Lower lobe of right lung (tissue), 2 donors: Measurements from ENCODE around the gene RBM48. TPM values are rescaled to one million over a fixed set of nuclear protein-coding genes. Genes with fewer than 3 reads are reported as not detected.

ENCODE experiments used
- ATAC-seq, 2 donors: fragments of 200-7000 bp; cut with Tn5 transposase; one replicate each; pipeline ENCODE4 v1.9.1; 2020 to 2022; ENCODE audit warnings: mild to moderate bottlenecking in 2 of 2, moderate library complexity in 2 of 2
- DNase-seq: peaks from one replicate; pipeline ENCODE4 v3.0.0-alpha.2; 2020
- H3K27ac ChIP-seq: fragments of 200-600 bp; one replicate; pipeline ENCODE4 v1.8.0; 2022
- H3K27me3 ChIP-seq: fragments of 200-600 bp; one replicate; pipeline ENCODE4 v1.8.0; 2022; ENCODE audit warnings: low read depth
- H3K36me3 ChIP-seq: fragments of 200-600 bp; one replicate; pipeline ENCODE4 v1.8.0; 2022; ENCODE audit warnings: mild to moderate bottlenecking
- H3K4me1 ChIP-seq: fragments of 200-600 bp; one replicate; pipeline ENCODE4 v1.8.0; 2022
- H3K4me3 ChIP-seq: fragments of 200-600 bp; one replicate; pipeline ENCODE4 v1.8.0; 2022; ENCODE audit warnings: mild to moderate bottlenecking
- H3K9me3 ChIP-seq: fragments of 200-600 bp; one replicate; pipeline ENCODE4 v1.8.0; 2022
- intact Hi-C: fragments of 100-400 bp; cut with DNase I; formaldehyde crosslinking; loops from one replicate; pipeline ENCODE4 v1.11.0; 2022
- total RNA-seq: library from RNA; stranded (reverse); fragmentation: NEBNext Ultra II Directional; extraction: Animal tissue kit (Norgen Biotek cat#: 25700); gene quantifications from one replicate; pipeline ENCODE4 v1.2.1, GENCODE V29; 2021
- TF ChIP-seq, protein P1 (sequence below): fragments of 200-600 bp; IDR thresholded peaks from one replicate; pipeline ENCODE4 v1.8.0; 2022; ENCODE audit warnings: antibody characterized with exemption, mild to moderate bottlenecking
- donor health status: DM: no; HTN: yes; CAD: no; lungs with severe emphysema.

Gene RBM48
- total RNA-seq, 1 donor from 2014 or later = 16.5 TPM

DNA sequence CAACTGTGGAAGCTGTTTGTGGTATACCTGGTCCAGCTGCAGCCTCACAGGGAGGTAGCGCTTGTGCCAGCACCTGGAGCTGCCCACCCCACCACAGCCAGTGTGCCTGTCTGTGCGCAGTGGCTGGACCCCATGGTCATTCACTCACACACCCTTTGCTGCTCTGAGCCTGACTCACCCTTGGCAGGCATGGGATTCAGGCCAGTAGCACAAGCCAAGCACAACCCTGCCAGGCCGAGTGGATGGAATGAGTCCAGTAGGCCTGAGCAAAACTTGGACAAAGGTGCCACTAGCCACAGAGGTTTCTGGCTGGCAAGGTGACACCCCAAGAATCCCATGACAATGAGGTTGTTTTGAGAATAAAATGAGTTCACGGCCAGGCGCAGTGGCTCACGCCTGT lies 19.0 kb downstream of the RBM48 start:
- Histone ChIP-seq H3K4me3 (no peak overlapping the region), H3K27me3 (no peaks in the 10 kb centered on the region), H3K4me1 (no peaks in the 10 kb centered on the region), H3K9me3 (no peaks in the 10 kb centered on the region), H3K36me3 (no peaks in the 10 kb centered on the region), H3K27ac (no peak overlapping the region)
- TF ChIP-seq, protein P1, sequence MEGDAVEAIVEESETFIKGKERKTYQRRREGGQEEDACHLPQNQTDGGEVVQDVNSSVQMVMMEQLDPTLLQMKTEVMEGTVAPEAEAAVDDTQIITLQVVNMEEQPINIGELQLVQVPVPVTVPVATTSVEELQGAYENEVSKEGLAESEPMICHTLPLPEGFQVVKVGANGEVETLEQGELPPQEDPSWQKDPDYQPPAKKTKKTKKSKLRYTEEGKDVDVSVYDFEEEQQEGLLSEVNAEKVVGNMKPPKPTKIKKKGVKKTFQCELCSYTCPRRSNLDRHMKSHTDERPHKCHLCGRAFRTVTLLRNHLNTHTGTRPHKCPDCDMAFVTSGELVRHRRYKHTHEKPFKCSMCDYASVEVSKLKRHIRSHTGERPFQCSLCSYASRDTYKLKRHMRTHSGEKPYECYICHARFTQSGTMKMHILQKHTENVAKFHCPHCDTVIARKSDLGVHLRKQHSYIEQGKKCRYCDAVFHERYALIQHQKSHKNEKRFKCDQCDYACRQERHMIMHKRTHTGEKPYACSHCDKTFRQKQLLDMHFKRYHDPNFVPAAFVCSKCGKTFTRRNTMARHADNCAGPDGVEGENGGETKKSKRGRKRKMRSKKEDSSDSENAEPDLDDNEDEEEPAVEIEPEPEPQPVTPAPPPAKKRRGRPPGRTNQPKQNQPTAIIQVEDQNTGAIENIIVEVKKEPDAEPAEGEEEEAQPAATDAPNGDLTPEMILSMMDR = no peak
- no peak for ATAC-seq
- DNase-seq = no peak
- intact Hi-C loops = no loop called here

DNA sequence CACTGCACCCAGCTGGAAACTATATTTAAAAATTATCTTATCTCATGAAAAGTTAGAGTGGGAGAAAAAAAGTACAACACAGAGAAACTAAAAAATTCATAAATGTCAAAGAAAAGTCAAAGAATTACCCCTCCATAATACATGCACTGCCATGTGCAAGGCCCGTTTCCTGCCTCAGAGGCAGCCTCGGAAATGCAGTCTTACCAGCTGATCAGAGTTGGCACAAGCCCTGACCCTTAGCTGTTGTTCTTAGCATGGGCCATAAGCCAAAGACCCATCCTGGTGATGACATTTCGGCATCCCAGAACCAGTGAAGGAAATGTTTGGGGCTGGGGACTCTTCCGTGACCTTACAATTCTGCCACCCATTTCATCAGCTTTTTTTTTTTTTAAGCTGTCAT lies 21.6 kb downstream of the RBM48 start:
- Histone ChIP-seq H3K27ac (no peak overlapping the region), H3K9me3 (no peaks in the 10 kb centered on the region), H3K27me3 (no peaks in the 10 kb centered on the region), H3K4me3 (no peak overlapping the region), H3K36me3 (no peaks in the 10 kb centered on the region), H3K4me1 (no peaks in the 10 kb centered on the region)
- TF ChIP-seq, protein P1 = no peak
- no peak for DNase-seq
- intact Hi-C loops = no loop called here
- ATAC-seq = no peak

DNA sequence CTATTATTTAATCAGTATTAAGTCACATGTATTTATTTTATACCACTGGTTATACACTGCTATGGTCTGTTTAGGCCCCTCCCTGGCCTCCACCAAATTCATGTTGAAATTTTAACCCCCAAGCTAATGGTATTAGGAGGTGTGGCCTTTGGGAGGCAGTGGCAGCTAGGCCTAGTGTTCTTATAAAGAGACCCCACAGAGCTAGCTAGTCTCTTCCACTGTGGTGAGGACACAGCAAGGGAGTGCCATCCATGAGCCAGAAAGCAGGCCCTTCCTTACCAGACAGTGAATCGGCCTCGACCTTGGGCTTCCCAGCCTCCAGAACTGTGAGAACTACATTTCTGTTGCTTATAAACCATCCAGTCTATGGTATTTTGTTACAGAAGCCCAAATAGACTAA lies 28.7 kb downstream of the RBM48 start:
- intact Hi-C loops = no loop called here
- TF ChIP-seq, protein P1 = no peak
- H3K4me1 ChIP-seq = no peaks in the 10 kb centered on the region
- no peak overlapping the region for H3K27ac ChIP-seq
- no peaks in the 10 kb centered on the region for H3K27me3 ChIP-seq
- DNase-seq = no peak
- no peaks in the 10 kb centered on the region for H3K9me3 ChIP-seq
- H3K4me3 ChIP-seq = no peak overlapping the region
- H3K36me3 ChIP-seq = peaks cover 38% of the 10 kb centered on the region
- ATAC-seq = no peak

DNA sequence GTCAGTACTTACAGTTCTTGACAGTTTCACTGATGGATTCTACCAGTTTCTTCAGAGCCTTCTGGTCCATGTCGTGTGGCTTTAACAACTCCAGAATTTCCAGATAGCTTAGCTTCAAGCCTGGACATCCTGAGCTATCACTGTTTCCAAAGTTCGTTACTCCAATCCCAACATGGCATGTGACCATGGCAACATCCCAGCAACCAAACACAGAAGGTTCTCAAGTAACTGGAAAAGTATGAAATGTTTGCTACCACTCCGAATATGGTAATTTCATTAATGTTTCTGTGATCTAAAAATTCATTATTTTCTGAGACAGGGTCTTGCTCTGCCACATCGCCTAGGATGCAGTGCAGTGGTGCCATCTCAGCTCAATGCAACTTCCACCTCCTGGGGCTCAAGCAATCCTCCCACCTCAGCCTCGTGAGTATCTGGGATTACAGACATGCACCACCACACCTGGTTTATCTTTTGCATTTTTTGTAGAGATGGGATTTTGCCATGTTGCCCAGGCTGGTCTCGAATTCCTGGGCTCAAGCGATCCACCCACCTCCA lies 29.3 kb downstream of the RBM48 start:
- ATAC-seq = no peak

DNA sequence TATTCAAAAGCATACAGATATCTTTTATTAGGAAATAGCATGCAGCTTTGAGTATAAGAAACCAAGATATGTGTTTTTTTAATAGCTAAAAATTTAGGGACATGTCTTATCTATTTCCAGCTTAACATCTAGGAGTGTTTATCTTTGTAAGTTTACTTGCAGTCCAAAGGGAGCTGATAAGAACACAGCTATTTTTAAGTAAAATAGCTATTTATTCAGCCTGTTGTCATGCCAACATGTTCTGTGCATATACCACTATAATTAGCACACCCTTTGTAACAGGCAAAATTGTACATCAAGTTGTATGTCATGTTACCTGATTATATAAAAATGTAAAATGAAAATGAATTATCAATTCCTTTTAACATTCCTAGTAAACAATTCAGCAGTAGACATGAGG lies 32.0 kb downstream of the RBM48 start:
- H3K27me3 ChIP-seq = no peaks in the 10 kb centered on the region
- DNase-seq (no peak), ATAC-seq (no peak)
- no peak overlapping the region for H3K4me3 ChIP-seq
- H3K36me3 ChIP-seq = peaks cover 71% of the 10 kb centered on the region
- no peak overlapping the region for H3K27ac ChIP-seq
- H3K9me3 ChIP-seq = no peaks in the 10 kb centered on the region
- TF ChIP-seq, protein P1 = no peak
- H3K4me1 ChIP-seq = no peaks in the 10 kb centered on the region
- intact Hi-C loops = no loop called here

More for the DNA sequence above, 29.3 kb downstream of the RBM48 start:
- Histone ChIP-seq H3K4me3 (no peak overlapping the region), H3K27ac (no peak overlapping the region), H3K27me3 (no peaks in the 10 kb centered on the region), H3K9me3 (no peaks in the 10 kb centered on the region), H3K36me3 (peaks cover 44% of the 10 kb centered on the region), H3K4me1 (no peaks in the 10 kb centered on the region)
- TF ChIP-seq, protein P1 = no peak
- DNase-seq = no peak
- intact Hi-C loops = no loop called here
